ENCODE results near the gene BANF1. TPM values are rescaled to one million over a fixed set of nuclear protein-coding genes. Genes with fewer than 3 reads are reported as not detected.
A peak's percentile ranks its signal among the peaks of the same experiment; 100 is the strongest.

The BANF1 gene
- total and polyA plus RNA-seq, 10 of the 15 experiments (the other 5 are each of a cell fraction or from before 2014, with no cell fraction given): 99.0 to 574 (median 297) TPM

GRCh38 chr11:65988791-65989592 lies 13.3 kb upstream of the BANF1 start (continued):
- TF ChIP-seq STAT3 (IDR thresholded peaks at IDR 0.05; ENCODE audit: low read depth, low read length): no peak
- TF ChIP-seq TCF3 (IDR thresholded peaks at IDR 0.05; ENCODE audit: borderline replicate concordance, insufficient read depth, low read depth, low read length): no peak
- TF ChIP-seq DPF2 (IDR thresholded peaks at IDR 0.05): no peak
- TF ChIP-seq HSF1 (IDR thresholded peaks at IDR 0.05; ENCODE audit: low read depth, low read length): no peak
- TF ChIP-seq SMAD5 (IDR thresholded peaks at IDR 0.05; ENCODE audit: low read depth): no peak
- TF ChIP-seq CREB1 (IDR thresholded peaks at IDR 0.05; ENCODE audit: low read depth): no peak
- 0 out of 2 replicates have a peak, but pooled peaks have one; percentile 56 for TF ChIP-seq STAT1 (conservative IDR thresholded peaks at IDR 0.05)
- TF ChIP-seq TCF7 (IDR thresholded peaks at IDR 0.05; ENCODE audit: borderline replicate concordance): no peak
- TF ChIP-seq NRF1 (conservative IDR thresholded peaks at IDR 0.05; ENCODE audit: low read depth, low read length): no peak
- peak; percentile 65; the same call in 1 of the 2 replicates for TF ChIP-seq NBN (IDR thresholded peaks at IDR 0.05)
- no peak for TF ChIP-seq RELB (IDR thresholded peaks at IDR 0.05; ENCODE audit: low read depth)
- no peak for TF ChIP-seq ZSCAN29 (IDR thresholded peaks at IDR 0.05)
- TF ChIP-seq EP300 (IDR thresholded peaks at IDR 0.05; ENCODE audit: borderline replicate concordance in 1 of 2, control insufficient read depth in 1 of 2, low read depth in 2 of 2, low read length in 2 of 2): no peak
- no peak for TF ChIP-seq ZBED1 (IDR thresholded peaks at IDR 0.05; ENCODE audit: borderline replicate concordance)
- TF ChIP-seq MEF2A (IDR thresholded peaks at IDR 0.05; ENCODE audit: insufficient read depth, low read depth, low read length): peak; percentile 52; the same call in 1 of the 2 replicates
- no peak for TF ChIP-seq ZZZ3 (IDR thresholded peaks at IDR 0.05; ENCODE audit: control insufficient read depth, insufficient read length, low read depth)
- TF ChIP-seq JUNB (IDR thresholded peaks at IDR 0.05): no peak
- TF ChIP-seq USF2 (IDR thresholded peaks at IDR 0.05; ENCODE audit: borderline replicate concordance, low read depth, low read length): no peak
- no peak for TF ChIP-seq CREM (IDR thresholded peaks at IDR 0.05; ENCODE audit: low read depth)
- TF ChIP-seq POLR2A (IDR thresholded peaks at IDR 0.05; ENCODE audit: low read depth, low read length): no peak; the same call in 1 of the 2 replicates
- TF ChIP-seq SREBF1 (IDR thresholded peaks at IDR 0.05; ENCODE audit: low read length): no peak
- no peak for TF ChIP-seq MYC (IDR thresholded peaks at IDR 0.05; ENCODE audit: insufficient read depth, insufficient read length, insufficient replicate concordance, low read length, severe bottlenecking)
- TF ChIP-seq IRF4 (IDR thresholded peaks at IDR 0.05; ENCODE audit: low read depth, low read length): peak; percentile 65; the same call in 1 of the 2 replicates
- no peak for TF ChIP-seq USF1 (IDR thresholded peaks at IDR 0.05; ENCODE audit: borderline replicate concordance, extremely low read length, insufficient read depth, low read depth, low read length)
